GM12892 (cell line): Measurements from ENCODE around the gene ZBTB24.

ENCODE experiments used
- DNase-seq: peaks from one replicate; pipeline ENCODE4 v3.0.0; 2011; ENCODE audit not compliant: insufficient read length
- FAIRE-seq: peaks from 2 replicates; lab custom pipeline; 2011; peaks lifted over from hg19 to GRCh38; lab: Jason Lieb, UNC
- POLR2A ChIP-seq: IDR thresholded peaks from 2 replicates; pipeline ENCODE4 v1.6.1; 2011; ENCODE audit warnings: low read depth, low read length, control low read depth
- POLR2AphosphoS5 ChIP-seq: IDR thresholded peaks from 2 replicates; pipeline ENCODE4 v1.6.1; 2011; ENCODE audit warnings: low read depth, low read length, control low read depth
- TAF1 ChIP-seq: IDR thresholded peaks from 2 replicates; pipeline ENCODE4 v1.6.1; 2011; ENCODE audit warnings: low read depth, mild to moderate bottlenecking, control low read depth, low read length, borderline replicate concordance

ZBTB24 gene

GRCh38 chr6:109513571-109514071 is 30.6 kb upstream of the ZBTB24 start:
- no peak for DNase-seq
- FAIRE-seq = no peak
- TF ChIP-seq TAF1 (no peak), POLR2A (no peak), POLR2AphosphoS5 (no peak)

GRCh38 chr6:109512271-109512817 is 29.3 kb upstream of the ZBTB24 start:
- no peak for TF ChIP-seq POLR2AphosphoS5
- no peak for TF ChIP-seq TAF1
- TF ChIP-seq POLR2A = no peak
- no peak for FAIRE-seq

DNA sequence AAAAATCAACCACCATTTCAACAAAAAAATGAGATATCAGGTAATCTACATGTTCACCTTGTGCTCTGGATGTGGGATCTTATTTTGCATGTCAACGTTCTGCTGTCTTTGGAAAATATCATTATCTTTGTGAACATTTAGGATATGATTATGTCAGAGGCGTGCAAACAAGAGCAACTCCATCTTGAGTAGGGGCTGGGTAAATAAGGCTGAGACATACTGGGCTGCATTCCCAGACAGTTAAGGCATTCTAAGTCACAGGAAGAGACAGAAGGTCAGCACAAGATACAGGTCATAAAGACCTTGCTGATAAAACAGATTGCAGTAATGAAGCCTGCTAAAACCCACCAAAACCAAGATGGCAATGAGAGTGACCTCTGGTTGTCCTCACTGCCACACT is 28.8 kb upstream of the ZBTB24 start:
- no peak for FAIRE-seq
- no peak for DNase-seq
- TF ChIP-seq POLR2AphosphoS5 (no peak), TAF1 (no peak), POLR2A (no peak)

More at GRCh38 chr6:109512271-109512817, 29.3 kb upstream of the ZBTB24 start:
- DNase-seq = no peak

DNA sequence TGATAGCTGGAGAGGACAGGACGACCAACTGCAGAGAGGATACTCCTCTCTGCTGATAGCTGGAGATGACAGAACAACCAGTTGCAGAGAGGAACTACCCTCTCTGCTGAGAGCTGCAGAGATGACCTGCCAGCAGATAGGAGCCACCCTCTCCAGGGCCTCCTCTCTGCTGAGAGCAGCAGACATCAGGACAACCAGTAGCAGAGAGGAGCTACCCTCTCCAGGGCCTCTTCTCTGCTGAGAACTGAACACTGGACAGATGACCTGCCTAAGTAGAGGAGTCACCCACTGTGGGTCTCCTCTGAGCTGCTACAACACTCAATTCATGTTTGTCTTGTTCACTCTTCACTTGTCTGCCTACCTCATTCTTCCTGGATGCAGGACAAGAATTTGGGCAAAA is 27.3 kb upstream of the ZBTB24 start:
- DNase-seq (no peak), FAIRE-seq (no peak)
- TF ChIP-seq POLR2A (no peak), POLR2AphosphoS5 (no peak), TAF1 (no peak)

DNA sequence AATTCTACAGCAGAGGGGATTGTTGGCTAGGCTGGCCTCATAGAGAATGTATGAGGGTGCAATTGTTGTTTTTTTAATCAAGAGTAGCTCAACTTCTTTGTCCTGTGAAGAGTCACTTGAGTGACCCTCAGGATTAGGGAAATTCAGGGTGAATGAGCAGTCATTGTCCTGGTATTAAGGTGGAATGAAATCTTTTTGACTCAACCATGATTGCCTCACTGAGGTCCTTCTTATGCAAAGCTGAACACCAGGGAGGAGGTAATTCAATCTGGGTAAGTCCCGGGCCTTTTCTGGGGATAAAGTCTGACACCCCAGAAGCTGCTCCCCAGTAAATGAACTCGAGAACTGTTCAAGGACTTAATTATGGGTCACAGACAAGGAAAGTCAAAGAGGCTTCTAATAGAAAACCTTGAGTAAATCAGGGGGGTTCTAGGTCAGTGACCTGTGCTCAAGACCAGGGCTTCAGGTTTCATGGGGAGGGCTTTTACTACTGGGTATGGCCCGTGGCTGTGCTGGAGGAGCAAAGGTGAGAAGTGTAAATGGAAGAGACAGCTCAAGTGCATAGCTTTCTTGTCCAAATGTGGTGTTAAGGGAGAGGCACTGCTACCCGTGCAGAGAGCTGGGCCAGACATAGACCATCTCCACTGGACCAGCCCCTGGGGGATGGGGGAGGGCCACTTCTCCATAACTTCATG is 25.3 kb upstream of the ZBTB24 start:
- FAIRE-seq = no peak
- TF ChIP-seq POLR2A (no peak), TAF1 (no peak), POLR2AphosphoS5 (no peak)
- DNase-seq = no peak

DNA sequence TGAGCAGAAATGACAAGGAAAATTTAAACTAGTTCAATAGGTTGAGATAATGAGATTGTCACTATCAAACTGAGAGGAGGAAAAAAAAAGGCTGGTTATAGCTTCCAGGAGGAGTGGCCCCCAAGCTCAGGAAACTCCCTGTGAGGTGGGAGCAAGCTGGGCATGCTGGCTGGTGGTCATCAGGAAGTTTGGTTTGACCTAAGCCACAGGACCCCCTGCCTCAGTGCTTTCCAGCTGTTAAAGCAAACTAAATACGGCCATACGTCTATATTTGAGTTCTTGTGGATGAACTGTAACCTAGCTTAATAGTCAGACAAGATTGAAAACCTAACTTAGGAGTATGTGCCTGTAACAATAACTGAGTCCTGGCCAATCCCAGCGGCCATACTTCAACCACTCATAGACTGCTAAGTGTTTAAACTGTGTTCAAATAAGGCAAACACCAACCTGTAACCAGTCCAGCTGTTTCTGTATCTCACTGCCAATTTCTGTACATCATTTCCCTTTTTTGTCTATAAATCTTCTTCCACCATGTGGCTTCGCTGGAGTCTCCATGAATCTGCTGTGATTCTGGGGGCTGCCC is 24.6 kb upstream of the ZBTB24 start:
- FAIRE-seq (no peak), DNase-seq (no peak)
- TF ChIP-seq POLR2AphosphoS5 = no peak
- TF ChIP-seq POLR2A = no peak
- no peak for TF ChIP-seq TAF1

DNA sequence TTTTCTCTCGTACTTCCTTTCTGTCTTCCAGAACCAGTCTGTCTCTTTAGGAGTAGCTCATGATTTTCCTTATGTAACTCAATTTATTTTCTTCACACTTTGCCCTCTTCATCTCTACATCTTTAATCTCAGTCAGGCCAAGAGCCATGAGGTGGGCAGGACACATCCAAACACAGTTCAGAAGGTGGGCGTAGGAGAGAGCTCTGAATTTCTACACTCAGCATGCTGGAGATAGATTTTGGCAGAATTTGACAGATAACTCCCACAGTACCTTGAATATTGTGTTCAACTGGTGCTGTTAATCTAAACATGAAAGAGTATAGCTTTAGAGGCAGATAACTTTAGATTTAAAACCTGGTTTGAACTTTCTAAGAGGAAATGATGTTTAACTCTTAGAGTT is 23.8 kb upstream of the ZBTB24 start:
- no peak for TF ChIP-seq TAF1
- no peak for TF ChIP-seq POLR2A
- TF ChIP-seq POLR2AphosphoS5 = no peak
- DNase-seq = no peak
- FAIRE-seq = no peak

DNA sequence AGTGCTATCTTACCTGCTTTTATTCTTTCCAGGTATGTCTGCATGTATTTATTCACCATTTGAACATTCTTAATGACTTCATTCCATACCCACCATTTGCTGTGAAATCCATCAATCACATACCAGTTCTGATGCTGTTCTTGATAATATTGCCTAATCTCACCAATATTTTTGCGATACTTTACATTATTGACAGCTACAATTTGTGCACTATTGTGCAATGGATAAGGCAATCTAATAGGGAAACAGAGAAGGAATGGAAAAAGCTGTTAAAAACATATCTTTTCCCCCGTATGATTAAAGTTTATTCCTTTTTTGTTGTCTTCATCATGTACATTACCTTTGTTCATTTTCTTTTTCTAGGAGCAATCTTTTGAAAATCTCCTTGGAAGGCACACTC is 23.3 kb upstream of the ZBTB24 start:
- FAIRE-seq (no peak), DNase-seq (no peak)
- TF ChIP-seq POLR2AphosphoS5 (no peak), TAF1 (no peak), POLR2A (no peak)

GRCh38 chr6:109503327-109504224 is 20.6 kb upstream of the ZBTB24 start:
- no peak for TF ChIP-seq POLR2AphosphoS5
- TF ChIP-seq TAF1 = no peak
- no peak for TF ChIP-seq POLR2A
- no peak for DNase-seq
- FAIRE-seq = no peak

DNA sequence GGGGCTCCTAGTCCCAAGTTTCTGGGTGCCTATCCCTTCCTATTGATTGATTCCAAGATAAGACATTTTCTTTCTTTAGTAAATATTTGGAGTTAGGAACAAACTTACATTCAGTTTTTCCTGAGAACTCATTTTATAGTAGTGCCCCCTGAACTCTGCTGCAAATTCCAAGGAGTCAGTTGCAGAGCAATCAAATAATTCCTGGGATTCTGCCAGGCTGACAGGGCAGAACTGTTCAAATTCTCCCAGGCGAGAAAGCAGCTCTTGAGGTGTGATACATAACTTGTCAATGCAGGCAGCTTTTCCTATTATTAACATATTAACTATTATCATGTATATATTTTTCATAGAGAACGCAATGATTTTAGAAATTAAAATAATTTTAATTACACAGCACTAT is 15.9 kb upstream of the ZBTB24 start:
- no peak for DNase-seq
- FAIRE-seq = no peak
- TF ChIP-seq TAF1 (no peak), POLR2A (no peak), POLR2AphosphoS5 (no peak)

GRCh38 chr6:109498052-109498451 is 15.0 kb upstream of the ZBTB24 start:
- TF ChIP-seq POLR2A (no peak), POLR2AphosphoS5 (no peak), TAF1 (no peak)
- DNase-seq (no peak), FAIRE-seq (no peak)
